HCT116 (cell line): ENCODE measurements around the gene TLCD1. TPM values are rescaled to one million over a fixed set of nuclear protein-coding genes. Genes with fewer than 3 reads are reported as not detected.

ENCODE experiments used
- ATAC-seq: fragments of 200-7000 bp; cut with Tn5 transposase; 2 replicates; pipeline ENCODE4 v1.9.1; 2020; ENCODE audit warnings: mild to moderate bottlenecking, moderate library complexity
- BruUV-seq: library from RNA; stranded (reverse); fragments of 400-500 nt; replicated peaks from 2 replicates; lab custom pipeline; 2021; lab: Mats Ljungman, UMichigan
- CTCF ChIA-PET: fragments of 300-600 bp; sonication (Branson Sonifier 250); formaldehyde crosslinking; loops from one replicate; lab custom pipeline; 2021; ENCODE audit warnings: antibody characterized with exemption; lab: Charles Lee
- POLR2A ChIA-PET: fragments of 300-600, 350-600 bp; sonication (Branson Sonifier 250); formaldehyde crosslinking; loops from one replicate; lab custom pipeline; 2021; ENCODE audit warnings: antibody characterized with exemption; lab: Charles Lee
- RAD21 ChIA-PET, 2 experiments: fragments of 300-600 bp; sonication (Branson Sonifier 250); formaldehyde crosslinking; loops; one replicate each; lab custom pipeline; 2023; ENCODE audit warnings: low total read pairs in 2 of 2; ENCODE audit not compliant: uncharacterized antibody in 2 of 2, unreplicated experiment in 2 of 2, low non-redundant PET in 1 of 2; lab: Charles Lee
- DNase-seq: peaks from one replicate; pipeline ENCODE4 v3.0.0-alpha.2; 2010; ENCODE audit warnings: low read depth, low spot score
- H2AFZ ChIP-seq: fragments of 200-600 bp; shearing (Covaris generic), sonication (generic); 2 replicates; pipeline ENCODE4 v1.6.1; 2017; ENCODE audit warnings: low read depth, mixed run types, mixed read lengths, antibody characterized with exemption, low read length; ENCODE audit not compliant: poor library complexity, severe bottlenecking
- H3K27ac ChIP-seq: 2 replicates; pipeline ENCODE4 v1.5.1; 2012; ENCODE audit warnings: low read depth, low read length
- H3K27me3 ChIP-seq: fragments of 200-600 bp; sonication (generic); 2 replicates; pipeline ENCODE4 v1.6.1; 2016; ENCODE audit warnings: mixed run types, low read length, mixed read lengths; ENCODE audit not compliant: insufficient read depth
- H3K36me3 ChIP-seq, 2 experiments: fragments of 200-500 bp in 1 of 2; fragments of 200-600 bp in 1 of 2; sonication (Bioruptor generic) in 1 of 2; sonication (generic) in 1 of 2; 2 replicates each; pipeline versions ENCODE4 v1.5.1 to v1.6.1; 2014 to 2016; ENCODE audit warnings: low read length in 2 of 2, inconsistent platforms in 1 of 2, mixed read lengths in 1 of 2, mixed run types in 1 of 2; ENCODE audit not compliant: insufficient read depth in 2 of 2, control insufficient read depth in 1 of 2
- H3K4me1 ChIP-seq, 2 experiments: fragments of 200-600 bp in 1 of 2; sonication (generic) in 1 of 2; 2 replicates each; pipeline versions ENCODE4 v1.5.1 to v1.6.1; 2012 to 2017; ENCODE audit warnings: low read length in 2 of 2, inconsistent platforms in 1 of 2, mild to moderate bottlenecking in 1 of 2, mixed read lengths in 1 of 2, mixed run types in 1 of 2, moderate library complexity in 1 of 2; ENCODE audit not compliant: insufficient read depth in 2 of 2, control insufficient read depth in 1 of 2
- H3K4me2 ChIP-seq: fragments of 200-600 bp; sonication (generic); 2 replicates; pipeline ENCODE4 v1.6.1; 2017; ENCODE audit warnings: mixed run types, low read length, mixed read lengths
- H3K4me3 ChIP-seq, 2 experiments: fragments of 200-600 bp in 1 of 2; sonication (generic) in 1 of 2; replicated peaks in 1 of 2; 2 replicates each; pipeline ENCODE4 v1.5.1; 2011 to 2016; ENCODE audit warnings: low read length in 2 of 2, control low read depth in 1 of 2, low read depth in 1 of 2, mild to moderate bottlenecking in 1 of 2, mixed read lengths in 1 of 2, mixed run types in 1 of 2
- H3K79me2 ChIP-seq: fragments of 200-600 bp; sonication (generic); 2 replicates; pipeline ENCODE4 v1.6.1; 2017; ENCODE audit warnings: mild to moderate bottlenecking, mixed run types, low read length, moderate library complexity, mixed read lengths; ENCODE audit not compliant: insufficient read depth
- H3K9ac ChIP-seq: fragments of 200-600 bp; sonication (generic); 2 replicates; pipeline ENCODE4 v1.6.1; 2016; ENCODE audit warnings: low read length, mixed read lengths
- H3K9me2 ChIP-seq: fragments of 200-600 bp; sonication (generic), shearing (Covaris generic); 2 replicates; pipeline ENCODE4 v1.6.1; 2017; ENCODE audit warnings: mixed run types, mild to moderate bottlenecking, moderate library complexity; ENCODE audit not compliant: insufficient read depth
- H3K9me3 ChIP-seq, 2 experiments: fragments of 200-500 bp in 1 of 2; fragments of 200-600 bp in 1 of 2; sonication (Bioruptor generic) in 1 of 2; sonication (generic) in 1 of 2; 2 replicates each; pipeline ENCODE4 v1.6.1; 2014 to 2017; ENCODE audit warnings: low read length in 2 of 2, mixed read lengths in 2 of 2, inconsistent platforms in 1 of 2, low read depth in 1 of 2, mild to moderate bottlenecking in 1 of 2, mixed run types in 1 of 2, moderate library complexity in 1 of 2; ENCODE audit not compliant: control insufficient read depth in 1 of 2, insufficient read depth in 1 of 2
- H4K20me1 ChIP-seq: fragments of 200-600 bp; sonication (generic), shearing (Covaris generic); 2 replicates; pipeline ENCODE4 v1.6.1; 2017; ENCODE audit warnings: mixed run types, mild to moderate bottlenecking, moderate library complexity; ENCODE audit not compliant: insufficient read depth
- ATF3 ChIP-seq: IDR thresholded peaks from 2 replicates; pipeline ENCODE4 v1.6.1; 2012
- CBX3 ChIP-seq: IDR thresholded peaks from 2 replicates; pipeline ENCODE4 v1.6.1; 2012; ENCODE audit warnings: low read depth
- CEBPB ChIP-seq: IDR thresholded peaks from 2 replicates; pipeline ENCODE4 v1.6.1; 2012; ENCODE audit warnings: low read depth
- CTCF ChIP-seq, 3 experiments: fragments of 200-600 bp in 1 of 3; sonication (generic) in 1 of 3; IDR thresholded peaks in 2 of 3; conservative IDR thresholded peaks in 1 of 3; 2 replicates each; pipeline ENCODE4 v1.5.1; 2012 to 2017; ENCODE audit warnings: low read depth in 2 of 3, low read length in 2 of 3, antibody characterized with exemption in 1 of 3, borderline replicate concordance in 1 of 3, control low read depth in 1 of 3, mild to moderate bottlenecking in 1 of 3, mixed read lengths in 1 of 3, mixed run types in 1 of 3, moderate library complexity in 1 of 3; ENCODE audit not compliant: insufficient read depth in 1 of 3
- EGR1 ChIP-seq: IDR thresholded peaks from 2 replicates; pipeline ENCODE4 v1.6.1; 2012; ENCODE audit warnings: low read depth
- ELF1 ChIP-seq: IDR thresholded peaks from 2 replicates; pipeline ENCODE4 v1.6.1; 2012; ENCODE audit warnings: low read depth, borderline replicate concordance
- EZH2phosphoT487 ChIP-seq: fragments of 200-600 bp; IDR thresholded peaks from 2 replicates; pipeline ENCODE4 v1.6.1; 2018; ENCODE audit warnings: antibody characterized with exemption, borderline replicate concordance
- FOSL1 ChIP-seq: IDR thresholded peaks from 2 replicates; pipeline ENCODE4 v1.6.1; 2012; ENCODE audit warnings: low read depth
- JUND ChIP-seq: IDR thresholded peaks from 2 replicates; pipeline ENCODE4 v1.6.1; 2012
- POLR2AphosphoS5 ChIP-seq: IDR thresholded peaks from 2 replicates; pipeline ENCODE4 v1.6.1; 2011; ENCODE audit warnings: mild to moderate bottlenecking, low read depth, low read length, moderate library complexity
- RAD21 ChIP-seq: IDR thresholded peaks from 2 replicates; pipeline ENCODE4 v1.6.1; 2012; ENCODE audit warnings: low read depth, mild to moderate bottlenecking
- REST ChIP-seq: IDR thresholded peaks from 2 replicates; pipeline ENCODE4 v1.6.1; 2012; ENCODE audit warnings: low read depth
- SP1 ChIP-seq: IDR thresholded peaks from 2 replicates; pipeline ENCODE4 v1.6.1; 2012; ENCODE audit warnings: low read depth
- SRF ChIP-seq: IDR thresholded peaks from 2 replicates; pipeline ENCODE4 v1.6.1; 2012; ENCODE audit warnings: low read depth
- YY1 ChIP-seq: IDR thresholded peaks from 2 replicates; pipeline ENCODE4 v1.6.1; 2011; ENCODE audit warnings: low read length, low read depth, moderate library complexity, mild to moderate bottlenecking; ENCODE audit not compliant: insufficient replicate concordance; ENCODE audit errors: extremely low read depth
- ZBTB33 ChIP-seq: IDR thresholded peaks from 2 replicates; pipeline ENCODE4 v1.6.1; 2011; ENCODE audit warnings: mild to moderate bottlenecking, low read length, moderate library complexity; ENCODE audit not compliant: insufficient replicate concordance; ENCODE audit errors: extremely low read depth
- ZFX ChIP-seq: fragments of 450-650 bp; IDR thresholded peaks from 2 replicates; pipeline ENCODE4 v1.6.1; 2017
- ZNF274 ChIP-seq: fragments of 200-500 bp; sonication (Bioruptor generic); IDR thresholded peaks from 2 replicates; pipeline ENCODE4 v1.6.1; 2014; ENCODE audit warnings: mild to moderate bottlenecking, low read depth, low read length, inconsistent platforms
- intact Hi-C: fragments of 100-400 bp; cut with micrococcal nuclease; formaldehyde crosslinking; loops from 2 replicates; pipeline ENCODE4 v1.10.0; 2022
- total RNA-seq: library from RNA; stranded (reverse); gene quantifications from one replicate; pipeline ENCODE4 v1.2.1, GENCODE V29; 2021; ENCODE audit not compliant: unreplicated experiment
- TF ChIP-seq, protein P1 (sequence below): IDR thresholded peaks from 2 replicates; pipeline ENCODE4 v1.6.1; 2012

The TLCD1 gene
- total RNA-seq, 1 experiment from 2014 or later: 28.3 TPM

- CTCF ChIA-PET: interaction anchor here (0.8 to 5.2 kb wide), 3 partner anchors 23 to 228 kb away, joined by 3 to 207 read pairs (median 61); partner anchors contain the start of gene TRAF4
- no peak for TF ChIP-seq FOSL1
- no peak for TF ChIP-seq YY1
- no peak for TF ChIP-seq ZNF274
- no peak for TF ChIP-seq ZBTB33
- no peak for TF ChIP-seq ELF1
- 0 out of 2 replicates have a peak, but pooled peaks have one; percentile 43 for TF ChIP-seq JUND
- no peak for TF ChIP-seq ATF3
- no peak for TF ChIP-seq CEBPB
- no peak for TF ChIP-seq EZH2phosphoT487
- TF ChIP-seq, protein P1, sequence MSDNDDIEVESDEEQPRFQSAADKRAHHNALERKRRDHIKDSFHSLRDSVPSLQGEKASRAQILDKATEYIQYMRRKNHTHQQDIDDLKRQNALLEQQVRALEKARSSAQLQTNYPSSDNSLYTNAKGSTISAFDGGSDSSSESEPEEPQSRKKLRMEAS: no peak; the same call in 1 of the 2 replicates
- TF ChIP-seq RAD21: no peak
- TF ChIP-seq CTCF (IDR thresholded peaks at IDR 0.05 in 2 of 3, conservative IDR thresholded peaks at IDR 0.05 in 1 of 3; ENCODE audit: borderline replicate concordance in 1 of 3, insufficient read depth in 1 of 3, low read depth in 2 of 3, low read length in 2 of 3): peak in 1 of 3 experiments; percentile 15; a peak in 1 of 6 replicates
- no peak for TF ChIP-seq ZFX
- TF ChIP-seq EGR1: no peak
- TF ChIP-seq CBX3: no peak
- no peak; the same call in 1 of the 2 replicates for TF ChIP-seq SP1
- peak; percentile 85 for TF ChIP-seq POLR2AphosphoS5
- TF ChIP-seq SRF: no peak
- TF ChIP-seq REST: no peak
These were observed 820 bp downstream of the TLCD1 start for GRCh38 chr17:28725166-28725659.

More at GRCh38 chr17:28725166-28725659, 820 bp downstream of the TLCD1 start:
- no peaks in the 10 kb centered on the region for H3K27me3 ChIP-seq
- ChIA-PET POLR2A (interaction anchor here (0.9 to 3.8 kb wide), 8 partner anchors 14 to 228 kb away, joined by 3 to 24 read pairs (median 4); partner anchors contain the start of genes PHF12 and PROCA1), RAD21 (interaction anchor here in 1 of 2 experiments (1.1 to 2.0 kb wide), 2 partner anchors 227 to 391 kb away, joined by 4 to 9 read pairs; partner anchors contain the start of gene PHF12)
- peak overlapping the region; percentile 77 for H3K4me2 ChIP-seq
- H3K36me3 ChIP-seq: peaks cover 22 to 42% of the 10 kb centered on the region in 2 experiments; a peak in 3 of 4 replicates
- H4K20me1 ChIP-seq: peaks cover 15% of the 10 kb centered on the region; the same call in 1 of the 2 replicates
- peaks cover 42 to 83% of the 10 kb centered on the region in 2 experiments for H3K4me1 ChIP-seq
- no peaks in the 10 kb centered on the region for H3K9me3 ChIP-seq
- no peaks in the 10 kb centered on the region for H3K9me2 ChIP-seq
- DNase-seq (peak; percentile 50), ATAC-seq (peak; percentile 5)
- intact Hi-C loops: loop anchor here (5.0 kb wide), 1 partner anchor 387 kb away; no protein-coding TSS in a partner anchor
- peak overlapping the region; percentile 89 for H3K27ac ChIP-seq
- H3K79me2 ChIP-seq: peaks cover 45% of the 10 kb centered on the region
- TSS peak; percentile 63 for BruUV-seq
- H2AFZ ChIP-seq: no peak overlapping the region
- peak overlapping the region; percentile 58 to 59 for H3K4me3 ChIP-seq
- H3K9ac ChIP-seq: peak overlapping the region; percentile 90
